DMS114 treated with DMSO at 0.1 percent for 48 hours (cell line): ENCODE data around the gene SLC32A1.

Source experiments
- DNase-seq: peaks from one replicate; lab custom pipeline; 2025; ENCODE audit not compliant: unreplicated experiment; lab: John Stamatoyannopoulos, UW

The SLC32A1 gene

GRCh38 chr20:38751360-38751976 is 27.2 kb downstream of the SLC32A1 start:
- DNase-seq, result peak; percentile 10

- DNase-seq, result no peak
Measured at GRCh38 chr20:38752029-38752428, 27.7 kb downstream of the SLC32A1 start.

GRCh38 chr20:38754924-38755323 is 30.6 kb downstream of the SLC32A1 start:
- no peak for DNase-seq

GRCh38 chr20:38755324-38755910 is 31.1 kb downstream of the SLC32A1 start:
- DNase-seq, result no peak

GRCh38 chr20:38757145-38757775 is 33.0 kb downstream of the SLC32A1 start:
- no peak for DNase-seq

- no peak for DNase-seq
Measured at GRCh38 chr20:38759106-38759505, 34.8 kb downstream of the SLC32A1 start.

- DNase-seq, result no peak
Measured at GRCh38 chr20:38760978-38761377, 36.7 kb downstream of the SLC32A1 start.

- no peak for DNase-seq
Measured at GRCh38 chr20:38762174-38762573, 37.9 kb downstream of the SLC32A1 start.

GRCh38 chr20:38763616-38764015 is 39.3 kb downstream of the SLC32A1 start:
- DNase-seq, result no peak

- no peak for DNase-seq
Measured at GRCh38 chr20:38764567-38765318, 40.5 kb downstream of the SLC32A1 start.

GRCh38 chr20:38766071-38766470 is 41.8 kb downstream of the SLC32A1 start:
- no peak for DNase-seq

- no peak for DNase-seq
Measured at GRCh38 chr20:38769376-38770295, 45.4 kb downstream of the SLC32A1 start.

- DNase-seq, result no peak
Measured at GRCh38 chr20:38770546-38770945, 46.3 kb downstream of the SLC32A1 start.

- no peak for DNase-seq
Measured at GRCh38 chr20:38770970-38771369, 46.7 kb downstream of the SLC32A1 start.

- DNase-seq, result no peak
Measured at GRCh38 chr20:38771621-38772020, 47.3 kb downstream of the SLC32A1 start.

GRCh38 chr20:38774167-38774566 is 49.9 kb downstream of the SLC32A1 start:
- no peak for DNase-seq

- DNase-seq, result no peak
Measured at GRCh38 chr20:38776363-38776762, 52.1 kb downstream of the SLC32A1 start.
